NCI-H460 (cell line): ENCODE measurements around the gene KCNB1. TPM values are rescaled to one million over a fixed set of nuclear protein-coding genes. Genes with fewer than 3 reads are reported as not detected.

Source experiments
- DNase-seq: peaks from one replicate; pipeline ENCODE4 v3.0.0-alpha.2; 2016; ENCODE audit warnings: low read depth; ENCODE audit errors: extremely low read depth
- total RNA-seq: library from RNA; depleted of rRNA; stranded (reverse); fragments of >200 nt; shearing (Covaris generic); gene quantifications from 2 replicates; pipeline ENCODE4 v1.2.3, GENCODE V29; 2014

Gene KCNB1
- total RNA-seq, 1 experiment from 2014 or later: not detected

DNA sequence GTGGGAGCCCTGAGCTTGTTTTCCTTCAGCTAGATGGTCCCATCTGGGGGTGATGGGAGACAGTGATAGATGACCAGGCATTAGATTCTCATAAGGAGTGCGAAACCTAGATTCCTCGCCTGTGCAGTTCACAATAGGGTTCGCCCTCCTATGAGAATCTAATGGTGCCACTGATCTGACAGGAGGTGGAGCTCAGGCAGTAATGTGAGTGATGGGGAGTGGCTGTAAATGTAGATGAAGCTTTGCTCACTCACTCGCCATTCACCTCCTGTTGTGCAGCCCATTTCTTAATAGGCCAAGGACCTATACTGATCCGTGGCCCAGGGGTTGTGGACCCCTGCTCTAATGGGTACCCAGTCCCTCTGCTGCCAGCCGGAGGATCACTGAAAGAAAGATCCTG is 20.7 kb upstream of the KCNB1 start:
- no peak for DNase-seq

DNA sequence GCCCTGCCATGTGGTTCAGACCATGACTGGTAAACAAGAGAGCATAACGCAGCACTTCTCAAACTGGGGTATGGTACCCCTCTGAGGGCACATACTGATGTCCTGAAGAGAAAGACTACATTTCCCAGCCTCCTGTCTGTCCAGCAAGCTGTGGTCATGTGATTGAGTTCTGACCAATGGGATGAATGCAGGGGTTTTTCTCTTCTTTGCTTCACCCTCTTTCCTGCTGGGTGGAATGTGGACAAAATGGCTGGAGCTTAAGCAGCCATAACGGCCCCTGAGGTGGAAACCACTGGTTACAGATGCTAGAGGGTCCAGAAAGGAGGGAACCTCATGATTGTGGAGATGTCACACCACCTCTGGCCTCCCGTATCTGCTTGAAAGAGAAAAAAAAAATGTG is 19.4 kb upstream of the KCNB1 start:
- DNase-seq: no peak

DNA sequence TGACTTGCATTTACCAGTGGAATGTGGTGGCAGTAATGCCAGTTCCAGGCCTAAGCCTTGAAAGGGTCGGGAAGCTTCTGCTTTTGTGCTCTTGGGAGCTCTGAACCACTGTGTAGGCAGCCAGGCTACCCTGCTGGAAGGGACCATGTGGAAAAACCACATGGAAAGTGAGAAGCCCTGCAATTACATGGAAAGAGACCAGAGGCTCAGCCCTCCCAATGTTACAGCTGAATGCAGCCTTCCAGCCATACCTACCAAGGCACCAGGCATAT is 14.9 kb upstream of the KCNB1 start:
- no peak for DNase-seq

DNA sequence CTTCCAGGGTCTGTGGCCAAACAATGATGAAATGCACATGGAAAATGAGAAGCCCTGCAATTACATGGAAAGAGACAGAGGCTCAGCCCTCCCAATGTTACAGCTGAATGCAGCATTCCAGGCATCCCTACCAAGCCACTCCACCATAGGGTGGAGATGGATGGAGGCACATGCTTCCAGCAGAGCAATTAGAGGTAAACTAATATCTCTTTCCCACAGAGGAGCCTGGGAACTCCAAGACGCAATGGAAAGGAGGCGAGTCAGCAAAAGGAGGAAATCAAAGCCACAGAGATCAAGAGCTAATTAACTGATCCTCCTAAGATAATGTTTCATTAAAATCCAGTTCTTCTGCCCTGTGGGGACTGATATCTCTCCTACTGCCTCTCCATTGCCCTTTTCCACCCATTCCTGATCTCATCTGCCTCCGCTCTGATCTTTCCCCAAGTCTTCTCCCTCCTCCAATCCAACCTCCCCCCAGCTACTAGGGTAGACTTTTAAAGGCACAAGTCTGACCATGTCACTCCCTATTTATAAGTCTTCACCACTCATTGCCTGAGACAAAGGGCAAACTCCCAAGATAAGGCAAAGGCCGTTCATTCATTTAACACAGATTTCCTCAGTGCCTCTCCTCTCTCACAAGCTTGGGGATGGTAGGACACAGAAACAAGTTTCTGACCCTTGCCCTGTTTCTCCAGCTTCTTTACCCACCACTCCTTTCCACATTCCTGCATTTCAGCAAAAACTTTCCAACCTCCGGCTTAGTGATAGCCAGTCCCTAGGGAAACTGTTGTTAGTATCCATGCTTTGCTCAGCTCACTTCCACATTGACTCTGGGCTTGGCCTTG is 14.3 kb upstream of the KCNB1 start:
- no peak for DNase-seq

DNA sequence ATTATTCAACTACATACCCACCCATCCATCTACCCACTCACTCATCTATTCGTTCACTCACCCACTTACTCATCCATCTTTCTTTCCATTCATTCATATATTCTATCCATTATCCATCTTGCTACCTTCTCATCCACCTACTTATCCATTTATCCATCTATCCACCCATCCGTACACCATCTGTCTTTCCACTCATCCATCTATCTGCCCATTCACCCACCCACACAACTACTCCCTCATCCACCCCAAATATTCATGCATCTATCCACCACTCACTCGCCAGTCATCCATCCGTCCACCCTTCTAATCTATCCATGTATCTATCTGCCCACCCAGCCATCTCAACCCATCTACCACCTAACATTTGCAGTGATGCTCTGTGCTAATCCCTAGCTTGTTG is 13.6 kb upstream of the KCNB1 start:
- DNase-seq: no peak

DNA sequence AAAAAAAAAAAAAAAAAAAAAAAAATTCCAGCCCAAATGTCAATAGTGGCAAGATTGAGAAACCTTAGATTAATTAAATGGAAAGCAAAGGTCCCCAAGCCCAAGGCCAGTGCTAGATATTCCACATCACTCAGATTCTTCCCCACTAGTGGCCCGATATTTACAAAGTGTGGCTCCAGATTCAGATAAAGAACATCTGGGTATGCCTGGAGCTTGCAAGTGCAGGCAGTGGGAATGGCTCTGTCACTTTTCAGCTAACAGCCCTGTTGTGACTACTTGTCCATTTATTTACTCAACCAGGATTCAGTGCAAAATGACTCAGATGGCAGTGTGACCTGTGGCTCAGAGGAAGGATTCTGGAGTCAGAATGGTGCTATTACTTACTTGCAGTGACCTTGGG is 8.2 kb upstream of the KCNB1 start:
- no peak for DNase-seq

DNA sequence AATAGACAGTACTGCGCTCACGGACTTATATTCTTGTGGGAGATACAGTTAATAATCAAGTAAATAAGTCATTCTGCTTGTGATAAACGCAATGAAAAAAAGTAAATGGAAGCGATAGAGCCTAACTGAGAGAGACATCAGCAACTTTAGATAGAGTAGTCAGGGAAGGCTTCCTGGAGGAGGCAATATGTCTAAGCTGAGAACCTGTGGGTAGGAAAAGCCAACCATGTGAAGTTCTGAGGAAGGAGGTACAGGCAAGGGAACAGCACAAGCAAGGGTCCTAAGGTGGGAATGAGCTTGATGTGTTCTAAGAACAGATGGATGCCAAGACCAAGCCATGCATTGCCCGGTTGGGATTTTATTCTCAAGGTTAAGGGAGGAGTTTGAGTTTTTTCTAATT is 7.2 kb upstream of the KCNB1 start:
- no peak for DNase-seq

DNA sequence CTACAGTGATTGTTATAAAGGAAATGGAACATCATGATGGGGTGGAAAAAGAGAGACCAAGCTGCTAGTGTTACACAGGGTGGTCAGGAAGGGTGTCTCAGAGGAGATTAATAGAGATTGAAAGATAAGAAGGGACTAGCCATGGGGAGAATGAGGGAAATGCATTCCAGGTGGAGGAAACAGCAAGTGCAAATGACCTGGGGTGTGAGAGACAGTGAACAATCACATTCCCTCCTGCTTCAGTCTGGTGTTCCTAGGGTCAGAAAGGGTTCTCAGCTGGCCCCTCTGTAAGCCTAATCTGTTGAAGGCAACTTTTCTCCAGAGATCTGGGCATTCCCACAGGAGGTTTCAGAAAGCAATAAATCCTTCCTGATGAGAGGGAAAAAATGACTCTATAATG is 3.6 kb upstream of the KCNB1 start:
- DNase-seq: no peak

DNA sequence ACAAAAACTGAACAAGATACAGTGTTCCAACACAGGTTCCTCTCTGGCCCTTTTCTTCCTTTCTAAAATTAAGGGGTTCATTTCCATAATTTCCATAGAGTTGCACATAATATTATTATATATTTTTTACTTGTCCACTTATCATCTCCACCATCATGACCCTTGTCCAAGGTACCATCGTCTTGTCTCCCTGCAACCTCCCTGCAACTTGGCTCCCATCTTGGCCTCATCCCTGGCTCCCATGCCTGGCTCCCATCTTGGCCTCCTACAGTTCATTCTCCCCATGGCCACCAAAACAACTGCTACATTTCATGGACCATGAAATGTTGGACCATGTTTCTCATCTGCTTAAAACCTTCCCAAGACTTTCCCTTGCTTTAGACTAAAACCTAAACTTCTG is 3.1 kb upstream of the KCNB1 start:
- no peak for DNase-seq

DNA sequence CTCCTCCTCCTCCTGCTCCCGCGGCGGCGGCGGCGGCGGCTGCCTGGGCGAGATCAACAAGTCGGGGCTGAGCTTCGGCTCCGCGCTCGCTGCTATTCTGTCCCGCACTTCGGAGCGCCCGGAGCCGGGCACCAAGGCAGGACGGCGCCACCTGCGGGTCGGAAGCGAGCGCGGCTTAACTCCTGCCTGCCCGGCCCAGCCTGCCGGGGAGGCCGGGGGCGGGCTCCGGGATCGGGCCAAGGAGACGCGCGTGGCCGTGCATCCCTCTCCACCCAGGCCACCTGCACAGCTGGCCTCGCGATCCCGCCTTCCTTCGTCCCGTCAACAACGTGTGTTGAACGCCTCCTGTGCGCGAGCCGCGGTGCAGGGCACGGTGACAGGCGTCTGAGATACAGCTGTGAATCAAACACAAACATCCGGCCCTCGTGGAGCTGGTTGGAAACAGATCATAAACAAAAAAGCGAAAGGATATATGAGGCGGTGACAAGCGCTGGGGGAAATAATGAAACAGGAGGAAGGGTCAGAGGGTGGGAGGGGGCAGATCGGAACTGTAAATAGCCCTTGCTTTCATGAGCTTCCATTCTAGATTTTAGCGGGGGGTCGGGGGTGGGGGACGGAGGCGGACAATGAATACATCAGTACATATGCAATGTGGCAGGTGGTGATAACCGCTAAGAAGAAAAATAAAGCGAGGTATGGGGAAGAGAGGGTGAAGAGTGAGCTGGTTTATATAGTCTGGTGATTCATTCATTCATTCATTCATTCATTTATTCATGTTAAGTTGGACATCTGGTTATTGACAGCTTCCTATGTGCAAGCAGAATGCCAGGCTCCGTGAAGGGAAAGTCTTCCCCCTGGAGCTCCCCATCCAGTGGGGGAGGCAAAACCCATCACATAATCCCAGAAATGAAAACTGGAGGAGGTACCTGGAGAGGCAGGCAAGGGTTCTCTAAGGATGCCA is 2.0 kb upstream of the KCNB1 start:
- DNase-seq: peak; percentile 64

DNA sequence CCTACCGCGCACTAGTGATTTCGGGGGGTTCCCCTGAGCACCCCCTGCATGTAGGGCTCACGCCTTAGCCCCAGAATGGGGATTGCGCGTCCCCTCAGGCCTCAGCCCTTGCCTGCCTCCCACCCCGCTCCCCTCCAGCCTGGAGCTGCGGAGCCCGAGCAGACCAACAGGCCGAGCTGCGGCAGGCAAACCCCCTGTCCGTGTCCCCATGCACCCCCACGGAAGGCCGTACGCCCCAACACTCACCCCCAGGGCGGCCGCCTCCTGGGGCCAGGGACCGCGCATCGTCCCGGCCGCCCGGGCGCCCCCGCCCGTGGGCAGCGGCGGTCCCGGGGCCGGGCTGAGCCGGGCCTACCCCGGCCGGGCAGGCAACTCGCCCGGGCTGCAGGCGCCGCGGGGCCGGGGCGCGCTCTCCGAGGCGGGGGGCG is 1.2 kb upstream of the KCNB1 start:
- DNase-seq: no peak

DNA sequence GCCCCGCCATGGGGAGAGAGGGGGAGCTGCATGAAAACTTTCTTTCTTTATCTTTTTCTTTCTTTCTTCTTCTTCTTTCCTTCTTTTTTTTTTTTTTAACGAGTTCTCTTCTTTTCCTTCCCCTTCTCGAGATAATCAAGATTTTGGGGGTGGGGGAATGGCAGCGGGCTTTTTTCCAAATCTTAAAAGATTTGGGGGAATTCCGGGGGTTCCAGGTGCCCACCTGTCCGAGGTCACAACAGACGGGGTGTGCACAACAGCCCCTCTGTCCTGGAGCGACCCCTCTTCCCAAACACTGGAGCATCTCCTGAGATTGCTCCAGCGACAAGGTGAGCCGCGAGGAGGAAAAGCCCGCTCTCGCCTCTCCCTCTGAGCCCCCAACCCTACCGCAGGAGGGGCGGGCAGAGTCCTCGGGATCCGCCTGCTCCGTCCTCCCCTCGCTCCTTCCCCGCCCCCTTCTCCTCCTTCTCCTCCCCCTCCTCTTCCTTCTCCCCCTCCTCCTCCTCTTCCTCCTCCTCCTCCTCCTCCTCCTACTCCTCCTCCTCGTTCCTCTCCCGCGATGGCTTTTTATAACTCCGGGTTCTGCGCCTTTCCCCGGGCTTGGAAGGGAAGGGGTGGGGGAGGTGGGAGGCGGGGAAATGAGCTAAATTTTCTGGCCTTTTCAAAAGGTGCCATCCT is 689 bp upstream of the KCNB1 start:
- DNase-seq: no peak

DNA sequence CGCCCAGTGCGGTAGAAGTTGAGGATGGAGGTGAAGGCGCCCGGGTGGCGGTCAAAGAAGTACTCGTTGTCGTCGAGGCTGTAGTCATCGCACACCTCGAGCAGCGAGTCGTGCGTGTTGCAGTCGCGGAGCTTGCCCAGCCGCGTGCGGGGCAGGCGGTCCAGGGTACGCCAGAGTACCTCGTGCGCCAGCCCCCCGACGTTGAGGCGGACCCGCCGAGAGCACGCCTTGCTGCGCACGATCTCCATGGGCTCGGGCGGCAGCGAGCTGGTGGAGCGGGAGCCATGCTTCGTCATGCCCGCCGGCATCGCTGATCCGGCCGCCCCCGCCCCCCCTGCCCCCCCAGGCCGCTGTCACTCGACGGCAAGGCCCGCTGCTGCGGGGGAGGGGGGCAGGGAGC is 295 bp downstream of the KCNB1 start:
- no peak for DNase-seq

DNA sequence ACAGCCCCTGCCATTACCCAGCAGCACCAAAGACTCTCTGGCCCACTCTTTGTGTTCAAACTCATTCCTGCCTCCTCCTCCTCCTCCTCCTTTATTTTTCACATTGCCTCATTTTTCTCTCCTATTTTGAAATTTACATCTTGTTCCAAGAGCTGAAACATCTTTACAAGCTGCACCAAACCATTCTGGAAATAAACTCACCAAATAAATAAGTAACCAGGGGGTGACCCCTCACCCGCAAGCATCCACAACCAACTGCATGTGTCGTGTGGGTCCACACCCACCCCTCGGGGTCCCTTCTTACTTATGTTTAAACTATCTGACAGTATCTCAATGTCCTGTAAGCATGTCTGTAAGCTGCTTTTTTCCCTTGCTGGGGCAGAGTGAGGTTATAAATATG is 1.4 kb downstream of the KCNB1 start:
- no peak for DNase-seq

DNA sequence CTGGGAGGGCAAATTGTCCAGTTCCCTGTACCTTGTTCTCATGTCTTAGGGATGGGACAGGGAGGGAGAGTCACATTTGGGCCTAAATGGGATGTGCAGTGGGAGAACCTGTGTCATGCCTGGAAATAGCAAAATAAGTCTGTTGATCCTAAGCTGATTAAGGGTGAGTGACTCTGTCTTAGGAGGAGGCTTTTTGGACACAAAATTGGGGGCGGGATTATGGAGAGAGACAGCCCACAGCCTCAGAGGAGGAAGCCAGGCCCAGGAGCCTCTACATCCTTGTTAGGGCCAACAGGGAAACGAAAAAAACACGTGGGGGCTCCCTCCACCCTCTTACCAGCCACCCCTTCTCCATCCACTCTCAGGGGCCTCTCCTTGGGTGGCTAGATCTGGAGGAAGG is 2.2 kb downstream of the KCNB1 start:
- DNase-seq: no peak

DNA sequence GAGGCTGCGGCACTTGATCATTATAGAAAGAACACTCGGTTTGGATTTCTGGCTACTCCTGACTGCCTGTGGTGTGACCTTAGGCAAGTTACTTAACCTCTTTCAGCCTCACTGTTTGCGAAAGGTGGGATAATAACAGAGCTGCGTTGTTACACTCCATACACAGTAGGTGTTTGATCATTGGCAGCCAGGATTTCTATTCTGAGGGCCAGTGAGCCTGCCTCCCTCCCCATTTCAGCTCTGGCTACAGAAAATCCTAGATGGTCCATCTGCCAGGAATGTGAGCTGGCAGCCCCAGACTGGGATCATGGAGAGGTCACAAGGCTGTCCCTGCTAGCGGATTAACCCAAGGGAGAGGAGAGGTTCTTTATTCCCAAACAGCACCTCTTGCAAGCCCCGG is 2.7 kb downstream of the KCNB1 start:
- no peak for DNase-seq

DNA sequence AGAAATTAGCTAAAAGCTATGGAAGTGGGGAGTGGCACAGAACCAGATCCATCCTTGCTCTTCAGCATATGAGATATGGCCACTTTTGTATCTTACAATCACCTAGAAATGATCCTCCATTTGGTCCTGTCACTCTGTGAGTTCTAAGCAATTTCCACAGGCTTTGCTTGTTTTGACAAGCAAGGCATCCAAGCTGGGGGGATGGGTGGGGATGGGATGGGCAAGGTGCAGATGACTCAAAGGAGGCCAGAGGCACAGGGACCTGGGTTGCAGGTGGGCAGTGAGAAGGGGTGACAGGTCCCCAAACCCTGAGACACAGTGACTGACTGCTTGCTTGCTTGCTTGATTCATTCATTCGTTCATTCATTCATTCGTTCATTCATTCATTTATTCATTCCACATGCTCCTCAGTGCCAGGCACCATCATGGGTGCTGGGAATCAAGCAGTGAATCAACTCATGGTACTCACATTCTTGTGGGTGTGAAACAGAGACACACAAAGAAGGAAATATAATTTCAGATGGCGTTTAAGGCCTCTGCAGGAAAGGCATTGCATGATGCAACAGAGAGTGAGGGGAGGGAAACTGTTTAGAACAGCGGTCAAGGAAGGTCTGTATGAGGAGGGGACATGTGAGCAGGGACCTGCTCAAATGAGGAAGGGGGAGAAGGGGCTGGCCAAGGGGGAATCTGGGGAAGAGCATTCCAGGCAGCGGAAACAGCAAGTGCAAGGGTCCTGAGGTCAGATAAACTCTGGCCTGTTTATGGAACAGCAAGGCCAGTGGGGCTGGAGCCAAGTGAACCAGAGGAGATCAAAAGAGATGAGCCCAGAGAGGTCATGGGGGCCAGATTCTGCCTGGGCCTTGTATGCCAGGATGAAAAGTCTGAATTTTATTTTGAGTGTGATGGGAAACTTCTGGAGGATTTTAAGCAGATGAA is 3.4 kb downstream of the KCNB1 start:
- DNase-seq: no peak

DNA sequence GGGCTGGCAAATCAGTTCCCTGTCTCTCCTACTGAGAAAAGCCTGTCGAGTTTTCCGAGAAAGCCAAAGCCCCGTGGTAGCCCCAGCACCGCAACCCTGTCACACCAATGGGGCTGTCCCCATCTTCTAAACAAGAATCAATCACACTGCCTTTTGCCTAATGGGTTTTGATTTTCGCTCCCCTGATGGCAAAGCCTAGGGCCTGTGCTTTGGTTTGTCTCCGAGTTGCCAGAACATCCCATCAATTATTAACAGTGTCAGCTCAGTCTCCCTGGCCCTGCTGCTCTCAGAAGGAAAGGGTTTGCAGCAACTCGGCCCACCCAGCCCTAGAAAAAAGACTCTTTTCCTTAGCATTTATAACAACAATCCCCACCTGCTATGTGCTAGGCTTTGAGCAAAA is 4.2 kb downstream of the KCNB1 start:
- DNase-seq: no peak

DNA sequence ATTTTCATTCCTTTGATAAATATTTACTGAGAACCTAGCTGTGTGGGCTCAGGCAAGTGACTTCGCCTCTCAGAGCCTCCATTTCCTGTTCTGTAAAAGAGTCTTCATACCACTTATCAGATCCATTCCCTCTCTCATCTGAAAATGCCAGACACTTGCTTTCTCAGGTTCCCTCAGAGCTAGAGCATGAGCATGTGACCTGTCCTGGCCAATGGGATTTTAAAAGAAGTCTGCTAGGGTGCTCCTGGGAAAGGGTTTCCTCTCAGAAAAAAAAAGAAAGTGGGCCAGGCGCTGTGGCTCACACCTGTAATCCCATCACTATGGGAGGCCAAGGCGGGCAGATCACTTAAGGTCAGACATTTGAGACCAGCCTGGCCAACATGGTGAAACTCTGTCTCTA is 5.3 kb downstream of the KCNB1 start:
- DNase-seq: no peak

DNA sequence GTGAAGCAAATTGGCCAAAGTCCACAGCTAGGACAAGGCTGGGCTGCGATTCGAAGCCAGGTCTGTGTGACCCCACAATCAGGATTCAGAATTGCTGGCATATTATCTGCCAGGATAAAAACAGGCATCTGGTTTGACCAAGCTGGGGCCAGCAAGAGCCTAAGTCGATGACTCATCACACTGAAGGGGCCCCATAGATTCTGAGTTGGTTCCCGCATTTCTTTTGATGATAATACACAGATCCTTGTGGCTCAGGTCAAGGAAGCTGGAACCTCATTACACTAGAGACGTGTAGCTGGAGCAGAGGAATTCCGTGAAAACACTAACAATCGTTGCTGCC is 6.5 kb downstream of the KCNB1 start:
- no peak for DNase-seq
